Spleen (tissue), 11 donors: ENCODE measurements around the gene REC8. TPM values are rescaled to one million over a fixed set of nuclear protein-coding genes. Genes with fewer than 3 reads are reported as not detected.

Source experiments
- DNase-seq: peaks from one replicate; pipeline ENCODE4 v3.0.0-alpha.2; 2020
- H3K27ac ChIP-seq, 8 donors: fragments of 200-600 bp; sonication (generic) in 7 of 8; 1 replicate in 4 of 8; 2 replicates in 4 of 8; pipeline versions ENCODE4 v1.5.0 to v1.8.0; 2016 to 2021; ENCODE audit warnings: inconsistent platforms in 4 of 8, mild to moderate bottlenecking in 4 of 8, moderate library complexity in 1 of 8
- H3K27me3 ChIP-seq, 7 donors: fragments of 200-600 bp; sonication (generic) in 6 of 7; replicated peaks in 1 of 7; 1 replicate in 4 of 7; 2 replicates in 3 of 7; pipeline versions ENCODE4 v1.5.0 to v1.8.0; 2016 to 2021; ENCODE audit warnings: inconsistent platforms in 3 of 7, mild to moderate bottlenecking in 1 of 7
- H3K36me3 ChIP-seq, 6 donors: fragments of 200-600 bp; sonication (generic) in 5 of 6; 1 replicate in 4 of 6; 2 replicates in 2 of 6; pipeline versions ENCODE4 v1.5.0 to v1.8.0; 2016 to 2021; ENCODE audit warnings: inconsistent platforms in 2 of 6
- H3K4me1 ChIP-seq, 6 donors: fragments of 200-600 bp; sonication (generic) in 5 of 6; 1 replicate in 3 of 6; 2 replicates in 3 of 6; pipeline versions ENCODE4 v1.5.0 to v1.8.0; 2016 to 2021; ENCODE audit warnings: inconsistent platforms in 3 of 6
- H3K4me3 ChIP-seq, 8 donors: fragments of 200-600 bp; sonication (generic) in 7 of 8; 1 replicate in 4 of 8; 2 replicates in 4 of 8; pipeline versions ENCODE4 v1.5.0 to v1.8.0; 2016 to 2021; ENCODE audit warnings: inconsistent platforms in 4 of 8, mild to moderate bottlenecking in 4 of 8, moderate library complexity in 2 of 8
- H3K9me3 ChIP-seq, 8 donors: fragments of 200-600 bp; sonication (generic) in 7 of 8; 1 replicate in 4 of 8; 2 replicates in 4 of 8; pipeline versions ENCODE4 v1.5.0 to v1.8.0; 2016 to 2021; ENCODE audit warnings: inconsistent platforms in 4 of 8
- POLR2A ChIP-seq, 3 donors: fragments of 450-650 bp; IDR thresholded peaks; one replicate each; pipeline ENCODE4 v1.5.1; 2017; ENCODE audit warnings: antibody characterized with exemption in 3 of 3, mild to moderate bottlenecking in 1 of 3
- POLR2AphosphoS5 ChIP-seq, 3 donors: sonication (generic); formaldehyde crosslinking; IDR thresholded peaks; one replicate each; pipeline ENCODE4 v1.5.1; 2017; ENCODE audit warnings: antibody characterized with exemption in 3 of 3
- WGBS, 5 donors: extraction: QIAGEN DNeasy Blood & Tissue Kit in 3 of 5; methylation state at CpG; one replicate each; pipeline versions ENCODE4 v1.1.5 to v1.1.7; 2013 to 2018; 5-methylcytosine and 5-hydroxymethylcytosine counted together
- intact Hi-C: fragments of 100-400 bp; cut with DNase I; formaldehyde crosslinking; loops from one replicate; pipeline ENCODE4 v1.15.0; 2023; ENCODE audit warnings: low total_unique reads
- polyA plus RNA-seq, 3 donors: library from polyadenylated mRNA; stranded (reverse); fragments of 200-250 nt; gene quantifications; one replicate each; pipeline ENCODE4 v1.2.1, GENCODE V29; 2013
- total RNA-seq, 7 donors: library from RNA; depleted of rRNA in 3 of 7; stranded (reverse); fragments of >200 nt in 3 of 7; fragmentation: NEBNext Ultra II Directional in 4 of 7; extraction: Animal tissue kit (Norgen Biotek cat#: 25700) in 4 of 7; gene quantifications; one replicate each; pipeline versions ENCODE4 v1.1.0 to v1.2.1, GENCODE V29; 2016 to 2021
- TF ChIP-seq, protein P1 (sequence below), 11 experiments: fragments of 200-600 bp in 7 of 11; fragments of 450-650 bp in 4 of 11; sonication (generic) in 4 of 11; IDR thresholded peaks in 8 of 11; conservative IDR thresholded peaks in 3 of 11; 1 replicate in 7 of 11; 2 replicates in 4 of 11; pipeline versions ENCODE4 v1.4.0 to v1.8.0; 2016 to 2021; ENCODE audit warnings: antibody characterized with exemption in 11 of 11, inconsistent platforms in 4 of 11, mild to moderate bottlenecking in 1 of 11
- donor health status: healthy with polysubstance abuse.
- donor health status: DM: no; HTN: no; CAD: no; lungs with moderate emphysema.
- donor health status: DM: no; HTN: no; CAD: no.
- donor health status: Bipolar disorder and iron deficiency.
- donor health status: healthy.
- donor health status: DM: no; HTN: no; CAD: no.
- donor health status: DM: yes; HTN: yes; CAD: no.

The REC8 gene
- total and polyA plus RNA-seq, 10 donors: 23.5 to 51.6 (median 40.2) TPM

DNA sequence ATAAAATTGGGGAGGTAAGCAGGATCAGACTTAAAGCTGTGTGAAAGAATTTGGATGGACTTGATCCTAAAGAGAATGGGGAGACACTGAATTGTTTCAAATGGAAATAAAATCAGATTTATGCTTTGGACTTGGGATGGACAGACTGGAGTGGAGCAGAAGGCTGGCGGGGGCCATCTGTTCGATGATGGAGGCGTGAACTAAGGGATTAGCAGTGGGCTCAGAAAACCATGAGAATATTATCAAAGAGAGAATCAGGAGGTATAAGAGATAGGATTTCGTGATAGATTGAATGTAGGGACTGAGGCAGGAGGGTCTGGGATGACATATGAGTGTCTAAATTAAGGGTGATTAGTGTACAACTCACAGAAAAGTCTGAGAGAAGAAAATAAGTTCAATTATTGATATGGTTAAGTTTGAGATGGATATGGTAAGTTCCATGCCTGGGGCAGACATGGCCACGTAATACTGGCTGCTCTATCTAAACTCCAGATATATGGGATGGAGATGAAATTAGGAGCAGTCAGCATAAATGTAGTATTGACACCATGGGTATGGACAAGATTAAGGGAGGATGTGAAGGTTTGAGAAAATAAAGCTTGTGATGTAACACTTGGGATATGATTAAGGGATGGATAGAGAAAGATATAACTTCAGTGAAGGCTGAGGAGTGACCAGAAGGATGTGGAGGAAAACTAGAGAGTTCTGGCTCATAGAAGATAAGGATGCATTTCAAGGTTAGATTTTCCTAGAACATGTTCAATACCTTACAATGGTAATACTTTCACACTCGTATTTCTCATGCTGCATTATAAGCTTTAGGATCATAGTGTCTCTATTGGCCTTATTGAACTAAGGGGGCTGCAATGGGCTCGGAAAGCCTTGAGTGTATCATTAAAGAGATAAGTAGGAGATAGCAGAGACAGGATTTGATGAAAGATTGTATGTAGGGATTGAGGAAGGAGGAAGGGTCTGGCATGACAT, 32.6 kb downstream of the REC8 start:
- Histone ChIP-seq H3K4me3 (no peak overlapping the region), H3K9me3 (peaks cover 0 to 5% (median 0%) of the 10 kb centered on the region in 8 donors), H3K4me1 (peaks cover 0 to 29% (median 2%) of the 10 kb centered on the region in 6 donors), H3K36me3 (peaks cover 5 to 98% (median 46%) of the 10 kb centered on the region in 6 donors), H3K27me3 (no peaks in the 10 kb centered on the region), H3K27ac (no peak overlapping the region)
- WGBS, 5 donors: 93 to 97% (median 96%) methylated on average over 7 of the region's 7 CpGs
- TF ChIP-seq POLR2AphosphoS5 (IDR thresholded peaks at IDR 0.05) (no peak), POLR2A (IDR thresholded peaks at IDR 0.05) (no peak)
- TF ChIP-seq, protein P1, sequence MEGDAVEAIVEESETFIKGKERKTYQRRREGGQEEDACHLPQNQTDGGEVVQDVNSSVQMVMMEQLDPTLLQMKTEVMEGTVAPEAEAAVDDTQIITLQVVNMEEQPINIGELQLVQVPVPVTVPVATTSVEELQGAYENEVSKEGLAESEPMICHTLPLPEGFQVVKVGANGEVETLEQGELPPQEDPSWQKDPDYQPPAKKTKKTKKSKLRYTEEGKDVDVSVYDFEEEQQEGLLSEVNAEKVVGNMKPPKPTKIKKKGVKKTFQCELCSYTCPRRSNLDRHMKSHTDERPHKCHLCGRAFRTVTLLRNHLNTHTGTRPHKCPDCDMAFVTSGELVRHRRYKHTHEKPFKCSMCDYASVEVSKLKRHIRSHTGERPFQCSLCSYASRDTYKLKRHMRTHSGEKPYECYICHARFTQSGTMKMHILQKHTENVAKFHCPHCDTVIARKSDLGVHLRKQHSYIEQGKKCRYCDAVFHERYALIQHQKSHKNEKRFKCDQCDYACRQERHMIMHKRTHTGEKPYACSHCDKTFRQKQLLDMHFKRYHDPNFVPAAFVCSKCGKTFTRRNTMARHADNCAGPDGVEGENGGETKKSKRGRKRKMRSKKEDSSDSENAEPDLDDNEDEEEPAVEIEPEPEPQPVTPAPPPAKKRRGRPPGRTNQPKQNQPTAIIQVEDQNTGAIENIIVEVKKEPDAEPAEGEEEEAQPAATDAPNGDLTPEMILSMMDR (IDR thresholded peaks at IDR 0.05 in 8 of 11, conservative IDR thresholded peaks at IDR 0.05 in 3 of 11): no peak
- intact Hi-C loops: no loop called here
- no peak for DNase-seq

DNA sequence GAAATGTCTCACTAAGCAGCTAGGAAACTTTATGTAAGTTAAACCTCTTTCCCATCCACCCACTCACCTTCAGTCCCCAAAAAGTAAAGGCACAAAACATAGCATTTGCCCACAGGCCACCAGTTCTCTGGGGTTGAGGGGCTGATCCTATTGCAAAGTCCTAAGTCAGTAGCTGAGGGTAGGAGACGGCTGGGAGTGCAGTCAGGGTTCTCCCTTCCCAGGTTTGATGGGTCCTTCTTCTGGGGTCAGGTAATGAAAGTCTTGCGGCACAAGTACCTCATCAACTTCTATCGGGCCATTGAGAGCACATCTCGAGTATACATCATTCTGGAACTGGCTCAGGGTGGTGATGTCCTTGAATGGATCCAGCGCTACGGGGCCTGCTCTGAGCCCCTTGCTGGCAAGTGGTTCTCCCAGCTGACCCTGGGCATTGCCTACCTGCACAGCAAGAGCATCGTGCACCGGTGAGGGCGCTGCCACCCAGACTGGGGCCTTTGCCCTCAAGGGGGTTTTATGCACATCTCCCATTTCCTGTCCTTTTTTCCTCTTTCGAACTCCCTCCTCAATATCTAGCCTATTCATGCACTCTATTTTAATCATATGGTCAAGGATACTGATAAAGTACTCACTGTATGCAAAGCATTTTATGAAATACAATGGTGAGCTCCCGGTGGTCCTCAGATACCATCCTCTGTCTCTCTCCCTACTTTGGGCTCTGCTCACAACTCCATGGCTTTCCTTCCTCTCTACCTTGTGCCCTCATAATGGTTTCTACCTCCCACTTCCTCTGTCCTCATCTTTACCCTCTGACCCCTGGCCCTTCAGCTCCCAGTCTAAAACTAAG, 34.6 kb downstream of the REC8 start:
- no peak for TF ChIP-seq POLR2A (IDR thresholded peaks at IDR 0.05)
- peak in 2 of 3 donors; percentile 40 to 50 for TF ChIP-seq POLR2AphosphoS5 (IDR thresholded peaks at IDR 0.05)
- no peak overlapping the region for H3K4me3 ChIP-seq
- H3K9me3 ChIP-seq: peaks cover 0 to 5% (median 0%) of the 10 kb centered on the region in 8 donors
- H3K4me1 ChIP-seq: peaks cover 0 to 45% (median 8%) of the 10 kb centered on the region in 6 donors
- H3K36me3 ChIP-seq: peaks cover 5 to 98% (median 59%) of the 10 kb centered on the region in 6 donors
- H3K27me3 ChIP-seq: no peaks in the 10 kb centered on the region
- H3K27ac ChIP-seq: peak overlapping the region in 1 of 8 donors; percentile 40
- intact Hi-C loops: no loop called here
- WGBS, 5 donors: 95 to 97% (median 96%) methylated on average over 11 of the region's 11 CpGs
- DNase-seq: no peak

DNA sequence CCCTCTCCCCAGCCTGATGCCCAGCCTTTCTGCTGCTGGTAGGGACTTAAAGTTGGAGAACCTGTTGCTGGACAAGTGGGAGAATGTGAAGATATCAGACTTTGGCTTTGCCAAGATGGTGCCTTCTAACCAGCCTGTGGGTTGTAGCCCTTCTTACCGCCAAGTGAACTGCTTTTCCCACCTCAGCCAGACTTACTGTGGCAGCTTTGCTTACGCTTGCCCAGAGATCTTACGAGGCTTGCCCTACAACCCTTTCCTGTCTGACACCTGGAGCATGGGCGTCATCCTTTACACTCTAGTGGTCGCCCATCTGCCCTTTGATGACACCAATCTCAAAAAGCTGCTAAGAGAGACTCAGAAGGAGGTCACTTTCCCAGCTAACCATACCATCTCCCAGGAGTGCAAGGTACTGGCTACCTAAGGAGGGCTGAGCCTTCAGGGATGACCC, 35.2 kb downstream of the REC8 start:
- Histone ChIP-seq H3K36me3 (peaks cover 5 to 96% (median 58%) of the 10 kb centered on the region in 6 donors), H3K4me3 (no peak overlapping the region), H3K27ac (peak overlapping the region in 1 of 8 donors; percentile 40), H3K4me1 (peaks cover 1 to 51% (median 14%) of the 10 kb centered on the region in 6 donors), H3K27me3 (no peaks in the 10 kb centered on the region), H3K9me3 (peaks cover 0 to 5% (median 0%) of the 10 kb centered on the region in 8 donors)
- DNase-seq: no peak
- TF ChIP-seq POLR2A (IDR thresholded peaks at IDR 0.05) (no peak), POLR2AphosphoS5 (IDR thresholded peaks at IDR 0.05) (no peak)
- TF ChIP-seq, protein P1 (IDR thresholded peaks at IDR 0.05 in 8 of 11, conservative IDR thresholded peaks at IDR 0.05 in 3 of 11): no peak
- 62 to 88% (median 80%) methylated on average over 5 of the region's 5 CpGs for WGBS, 5 donors
- intact Hi-C loops: no loop called here

DNA sequence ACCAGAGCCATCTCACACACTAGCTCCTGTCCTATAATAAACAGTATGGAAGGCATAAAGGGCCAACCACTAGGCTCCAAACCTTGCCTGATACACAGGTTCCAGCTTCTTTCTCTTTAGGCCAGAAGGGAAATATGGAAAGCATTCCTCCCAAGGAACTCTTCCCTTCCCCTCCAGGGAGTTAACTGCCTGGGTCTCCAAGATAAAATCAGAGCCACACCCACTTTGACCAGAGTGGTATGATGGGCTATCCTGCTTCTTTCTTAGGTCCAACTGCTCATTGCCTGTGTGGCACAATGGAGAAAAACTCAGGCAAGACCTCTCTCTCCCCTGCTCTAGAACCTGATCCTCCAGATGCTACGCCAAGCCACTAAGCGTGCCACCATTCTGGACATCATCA, 35.7 kb downstream of the REC8 start:
- no peak for DNase-seq
- peak overlapping the region in 1 of 8 donors; percentile 40 for H3K27ac ChIP-seq
- H3K27me3 ChIP-seq: no peaks in the 10 kb centered on the region
- H3K4me3 ChIP-seq: no peak overlapping the region
- intact Hi-C loops: no loop called here
- H3K36me3 ChIP-seq: peaks cover 5 to 91% (median 58%) of the 10 kb centered on the region in 6 donors
- H3K9me3 ChIP-seq: no peaks in the 10 kb centered on the region
- TF ChIP-seq POLR2AphosphoS5 (IDR thresholded peaks at IDR 0.05) (no peak), POLR2A (IDR thresholded peaks at IDR 0.05) (no peak)
- TF ChIP-seq, protein P1 (IDR thresholded peaks at IDR 0.05 in 8 of 11, conservative IDR thresholded peaks at IDR 0.05 in 3 of 11): no peak
- WGBS, 5 donors: 98 to 100% (median 100%) methylated on average over 2 of the region's 2 CpGs
- H3K4me1 ChIP-seq: peaks cover 6 to 56% (median 19%) of the 10 kb centered on the region in 6 donors
